HCT116 (cell line): Measurements from ENCODE around the gene C1orf35.

Experiments used
- CEBPB ChIP-seq: IDR thresholded peaks from 2 replicates; pipeline ENCODE4 v1.6.1; 2012; ENCODE audit warnings: low read depth
- CTCF ChIP-seq, 3 experiments: fragments of 200-600 bp in 1 of 3; sonication (generic) in 1 of 3; IDR thresholded peaks in 2 of 3; conservative IDR thresholded peaks in 1 of 3; 2 replicates each; pipeline ENCODE4 v1.5.1; 2012 to 2017; ENCODE audit warnings: low read depth in 2 of 3, low read length in 2 of 3, antibody characterized with exemption in 1 of 3, borderline replicate concordance in 1 of 3, control low read depth in 1 of 3, mild to moderate bottlenecking in 1 of 3, mixed read lengths in 1 of 3, mixed run types in 1 of 3, moderate library complexity in 1 of 3; ENCODE audit not compliant: insufficient read depth in 1 of 3
- ELF1 ChIP-seq: IDR thresholded peaks from 2 replicates; pipeline ENCODE4 v1.6.1; 2012; ENCODE audit warnings: low read depth, borderline replicate concordance
- EZH2 ChIP-seq: fragments of 200-600 bp; sonication (generic); IDR thresholded peaks from 2 replicates; pipeline ENCODE4 v1.6.1; 2017; ENCODE audit warnings: antibody characterized with exemption, mixed run types
- JUND ChIP-seq: IDR thresholded peaks from 2 replicates; pipeline ENCODE4 v1.6.1; 2012
- MAX ChIP-seq: IDR thresholded peaks from 2 replicates; pipeline ENCODE4 v1.6.1; 2012
- POLR2A ChIP-seq: IDR thresholded peaks from 2 replicates; pipeline ENCODE4 v1.7.0; 2011; ENCODE audit warnings: borderline replicate concordance; ENCODE audit not compliant: insufficient read depth, insufficient read length; ENCODE audit errors: extremely low read depth
- POLR2AphosphoS5 ChIP-seq: IDR thresholded peaks from 2 replicates; pipeline ENCODE4 v1.6.1; 2011; ENCODE audit warnings: mild to moderate bottlenecking, low read depth, low read length, moderate library complexity
- SIN3A ChIP-seq: IDR thresholded peaks from 2 replicates; pipeline ENCODE4 v1.6.1; 2012; ENCODE audit warnings: low read depth
- TCF7L2 ChIP-seq: IDR thresholded peaks from 2 replicates; pipeline ENCODE4 v1.7.0; 2011; ENCODE audit warnings: borderline replicate concordance, inconsistent platforms; ENCODE audit not compliant: insufficient read depth, insufficient read length; ENCODE audit errors: extremely low read depth
- YY1 ChIP-seq: IDR thresholded peaks from 2 replicates; pipeline ENCODE4 v1.6.1; 2011; ENCODE audit warnings: low read length, low read depth, moderate library complexity, mild to moderate bottlenecking; ENCODE audit not compliant: insufficient replicate concordance; ENCODE audit errors: extremely low read depth

GRCh38 chr1:228091084-228091483, 12.0 kb downstream of the C1orf35 start:
- TF ChIP-seq TCF7L2 (no peak), CTCF (IDR thresholded peaks at IDR 0.05 in 2 of 3, conservative IDR thresholded peaks at IDR 0.05 in 1 of 3; ENCODE audit: borderline replicate concordance in 1 of 3, insufficient read depth in 1 of 3, low read depth in 2 of 3, low read length in 2 of 3) (no peak), POLR2AphosphoS5 (no peak), EZH2 (no peak), POLR2A (no peak), MAX (no peak), YY1 (no peak), JUND (no peak), SIN3A (no peak), ELF1 (no peak), CEBPB (no peak)
